ENCODE data around the gene ZNF653. TPM values are rescaled to one million over a fixed set of nuclear protein-coding genes. Genes with fewer than 3 reads are reported as not detected.

ZNF653 gene
- polyA plus RNA-seq, 3 donors = 9.0 to 9.9 (median 9.4) TPM

DNA sequence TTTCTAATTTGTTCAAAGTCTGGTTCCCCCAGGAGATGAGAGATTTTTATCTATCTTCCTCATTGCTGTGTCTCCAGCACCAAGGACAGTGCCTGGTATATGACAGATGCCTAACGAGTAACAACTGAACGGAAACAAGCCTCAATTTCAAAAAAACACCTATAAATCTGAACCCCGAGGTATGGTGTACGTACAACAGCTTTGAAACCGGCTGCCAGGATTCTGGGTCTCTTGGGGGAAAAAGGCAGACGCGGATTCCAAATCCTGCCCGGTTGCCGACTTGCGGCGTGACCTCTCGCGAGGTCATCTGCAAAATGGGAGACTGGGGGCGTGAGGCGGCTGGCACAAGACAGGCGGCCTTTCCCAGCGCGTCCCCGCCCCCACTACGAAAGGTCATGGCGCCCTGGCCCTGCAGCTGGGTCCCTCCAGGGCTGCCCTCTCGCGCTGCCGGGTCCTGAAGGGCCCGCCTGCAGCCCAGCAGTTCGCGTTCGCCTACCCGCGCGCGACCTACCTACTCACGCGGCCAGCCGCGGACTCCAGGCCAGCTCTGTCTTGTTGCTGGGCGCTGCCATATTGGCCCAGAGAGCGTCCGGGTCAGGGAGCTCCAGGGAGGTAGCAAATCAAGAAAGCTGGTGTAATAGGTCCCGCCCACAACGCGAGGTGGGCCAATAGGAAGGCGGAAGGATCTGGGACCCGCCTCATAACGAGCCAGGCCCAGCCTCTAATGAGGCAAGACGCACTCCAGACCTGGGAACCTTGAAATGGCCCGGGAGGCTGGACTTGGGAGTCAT lies 23.1 kb upstream of the ZNF653 start, which contains the start of gene ECSIT:
TSS of gene ECSIT (minus strand) at position 584 of the 791 bp plus-strand sequence. CDS start 9,964 bp downstream, outside the sequence.
- peak; percentile 92 to 93 (median 92) for DNase-seq (ENCODE audit: low read depth in 3 of 3, low spot score in 2 of 3)

DNA sequence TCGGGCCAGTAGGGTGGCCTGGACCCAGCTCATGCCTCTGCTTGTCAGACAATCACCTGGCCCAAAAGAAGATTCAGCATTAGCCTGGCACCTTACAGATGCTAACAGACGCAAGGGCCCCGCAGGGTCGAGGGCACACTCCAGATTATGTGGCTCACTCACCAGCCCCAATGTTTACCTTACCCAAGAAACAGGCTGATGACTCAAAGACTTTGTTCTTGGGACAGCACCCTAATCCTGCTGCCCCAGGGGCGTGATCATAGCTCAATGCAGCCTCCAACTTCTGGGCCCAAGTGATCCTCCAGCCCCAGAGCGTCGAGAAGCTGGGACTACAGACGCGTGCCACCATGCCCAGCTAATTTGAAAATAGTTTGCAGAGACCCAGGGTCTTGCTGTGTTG lies 13.5 kb upstream of the ZNF653 start:
- DNase-seq (ENCODE audit: low read depth in 3 of 3, low spot score in 2 of 3) = no peak

DNA sequence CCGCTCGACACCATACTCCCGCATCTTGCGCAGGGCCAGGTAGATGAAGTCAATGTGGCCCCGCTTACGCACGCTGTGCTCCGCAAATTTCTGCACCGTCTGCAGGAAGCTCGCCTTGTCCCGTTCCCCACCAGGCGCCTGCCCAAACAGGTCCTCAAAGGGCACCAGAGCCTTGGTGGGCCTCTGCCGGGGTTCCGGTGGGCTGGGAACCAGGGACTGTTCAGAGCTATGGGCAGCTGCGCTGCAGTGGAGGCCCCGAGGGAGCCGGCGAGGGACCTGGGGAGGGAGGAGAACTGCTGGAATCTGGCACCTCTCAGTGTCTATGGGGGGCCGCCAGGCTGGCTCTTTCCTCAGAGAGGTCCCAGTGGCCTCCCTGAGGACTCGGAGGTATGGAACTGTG lies 8.3 kb upstream of the ZNF653 start:
- no peak for DNase-seq (ENCODE audit: low read depth in 3 of 3, low spot score in 2 of 3)

DNA sequence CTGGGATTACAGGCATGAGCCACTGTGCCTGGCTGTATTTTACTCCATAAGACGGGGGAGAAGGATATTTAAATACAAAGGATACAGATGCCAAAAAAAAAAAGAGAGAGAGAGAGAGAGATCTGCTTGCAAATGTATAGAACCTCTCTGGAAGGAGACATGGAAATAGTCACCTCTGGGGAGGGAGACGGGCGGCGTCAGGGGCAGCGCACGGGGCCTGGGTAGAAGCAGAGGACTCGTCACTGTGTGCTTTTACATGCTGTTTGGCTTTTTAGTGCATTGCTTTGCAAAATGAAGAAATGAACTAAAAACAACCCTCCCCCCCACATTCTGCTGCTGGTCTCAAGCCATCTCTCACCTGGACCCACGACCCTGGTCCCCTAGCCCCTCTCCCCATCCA lies 4.8 kb upstream of the ZNF653 start:
- DNase-seq (ENCODE audit: low read depth in 3 of 3, low spot score in 2 of 3) = no peak

DNA sequence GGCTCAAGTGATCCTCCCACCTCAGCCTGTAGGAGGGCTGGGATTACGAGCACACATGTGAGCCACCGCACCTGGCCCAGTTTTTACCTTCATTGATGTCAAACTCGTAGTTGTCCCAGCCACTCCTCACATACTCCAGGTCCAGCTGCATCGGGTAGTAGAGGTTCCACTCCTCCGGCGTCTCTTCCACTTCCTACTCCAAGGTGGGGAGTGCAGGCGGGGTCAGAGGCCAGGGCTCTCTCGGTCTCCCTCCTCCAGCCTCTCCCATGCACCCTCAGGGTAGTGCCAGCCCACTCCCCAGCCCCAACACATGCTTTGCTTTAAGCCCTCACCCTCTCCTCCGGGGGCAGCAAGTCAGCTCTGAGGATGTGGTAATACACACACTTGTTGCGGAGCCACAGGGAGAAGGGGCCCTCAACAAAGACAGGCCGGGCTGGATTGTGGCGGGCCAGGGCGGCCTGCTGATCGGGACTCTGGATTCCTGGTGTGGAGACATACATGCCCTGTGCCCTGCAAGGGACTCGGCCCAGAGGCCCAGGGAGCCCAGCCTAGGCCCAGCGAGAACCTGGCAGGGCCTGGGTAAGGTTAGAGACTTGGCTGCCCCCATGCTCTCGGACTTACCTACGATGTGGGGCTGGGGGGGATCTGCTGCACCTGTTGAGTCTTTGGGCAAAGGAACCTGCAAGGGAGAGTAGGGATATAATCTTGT lies 1.9 kb upstream of the ZNF653 start:
- DNase-seq (ENCODE audit: low read depth in 3 of 3, low spot score in 2 of 3) = no peak

DNA sequence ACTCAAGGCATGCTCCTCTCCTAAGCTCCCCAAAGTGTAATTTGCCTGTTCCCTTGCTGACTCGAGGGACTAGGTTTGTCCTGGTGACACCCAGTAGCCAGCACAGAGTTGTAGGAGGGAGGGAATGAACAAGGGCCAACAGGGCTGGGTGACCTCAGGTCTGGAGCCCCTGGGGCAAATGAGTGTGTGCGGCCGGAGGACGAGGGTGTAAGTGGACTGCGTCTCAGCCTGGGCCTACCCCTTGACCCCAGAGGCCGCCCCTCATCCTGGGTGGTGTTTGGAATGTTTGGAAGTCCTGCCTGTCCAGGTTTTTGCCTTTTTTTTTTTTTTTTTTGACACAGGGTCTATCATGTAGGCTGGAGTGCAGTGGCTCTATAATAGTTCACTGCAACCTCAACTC lies 1.3 kb upstream of the ZNF653 start:
- DNase-seq (ENCODE audit: low read depth in 3 of 3, low spot score in 2 of 3) = no peak

DNA sequence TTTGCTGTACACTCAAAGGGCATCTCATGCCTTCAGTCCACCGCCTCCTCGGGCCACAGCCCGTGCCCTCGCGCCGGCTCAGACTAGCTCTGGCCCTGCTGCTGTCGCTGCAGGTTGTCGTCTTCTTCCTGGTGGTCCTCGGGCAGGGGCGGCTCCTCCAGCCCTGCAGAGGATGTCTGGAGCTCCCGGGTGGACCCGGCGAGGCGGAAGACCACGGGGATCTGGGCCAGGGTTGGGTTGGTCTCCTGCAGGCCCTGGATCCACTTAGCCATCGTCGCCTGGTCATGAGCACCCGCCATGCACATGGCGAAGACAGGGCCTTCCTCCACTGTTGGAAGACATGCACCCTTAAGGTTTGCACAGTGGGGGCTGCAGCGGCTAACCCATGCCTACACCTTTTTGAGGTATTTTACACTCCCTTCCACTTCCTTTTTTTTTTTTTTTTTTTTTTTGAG lies 489 bp upstream of the ZNF653 start:
- DNase-seq (ENCODE audit: low read depth in 3 of 3, low spot score in 2 of 3) = no peak

DNA sequence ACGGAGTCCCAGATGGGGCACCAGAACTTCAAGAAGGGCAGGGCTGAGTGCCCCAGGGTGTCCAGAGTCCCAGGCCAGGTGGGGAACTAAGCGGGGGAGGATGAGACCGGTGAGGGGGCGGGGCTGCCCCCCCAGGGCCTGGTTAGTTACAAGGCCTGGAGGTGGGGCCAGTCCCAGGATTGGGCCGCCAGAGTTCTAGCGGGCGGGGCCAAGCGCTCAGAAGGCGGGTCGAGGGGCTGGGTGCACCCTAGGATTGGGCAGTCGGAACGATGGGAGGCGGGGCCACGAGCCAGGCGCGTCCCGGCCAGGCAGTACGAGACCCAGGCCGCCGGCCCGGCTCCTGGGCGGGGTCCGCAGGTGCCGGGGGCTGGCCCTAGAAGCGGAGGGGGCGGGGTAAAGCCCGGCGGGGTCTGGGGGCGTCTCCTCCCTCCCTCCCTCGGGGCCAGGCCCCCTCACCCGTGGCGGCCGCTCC lies 571 bp downstream of the ZNF653 start:
- DNase-seq (ENCODE audit: low read depth in 3 of 3, low spot score in 2 of 3) = peak; percentile 73 to 88 (median 85)

DNA sequence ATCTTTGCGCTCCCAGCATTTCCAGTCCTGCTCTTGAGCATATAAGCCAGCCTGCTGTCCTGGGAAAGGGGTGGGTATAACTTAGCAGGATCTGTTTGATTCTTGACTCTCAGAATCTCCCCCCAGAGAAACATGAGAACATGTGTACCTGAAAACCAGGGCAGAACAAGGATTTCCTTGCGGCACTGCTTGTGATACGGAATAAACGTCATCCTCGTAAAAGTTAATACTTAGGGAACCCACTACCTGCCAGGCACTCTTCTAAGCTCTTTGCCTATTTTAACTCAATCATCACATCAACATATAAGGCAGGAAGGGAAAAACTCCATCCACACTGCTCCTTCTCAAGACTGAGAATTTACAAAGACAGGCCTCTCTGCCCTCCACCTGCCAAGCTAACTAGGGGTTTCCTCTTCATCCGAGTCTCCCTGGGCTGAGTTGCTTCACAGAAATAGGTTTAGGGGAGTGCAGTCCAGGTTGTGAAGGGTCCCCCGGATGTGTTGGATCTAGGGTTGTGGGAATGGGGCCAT lies 1.1 kb downstream of the ZNF653 start:
- DNase-seq (ENCODE audit: low read depth in 3 of 3, low spot score in 2 of 3) = no peak

DNA sequence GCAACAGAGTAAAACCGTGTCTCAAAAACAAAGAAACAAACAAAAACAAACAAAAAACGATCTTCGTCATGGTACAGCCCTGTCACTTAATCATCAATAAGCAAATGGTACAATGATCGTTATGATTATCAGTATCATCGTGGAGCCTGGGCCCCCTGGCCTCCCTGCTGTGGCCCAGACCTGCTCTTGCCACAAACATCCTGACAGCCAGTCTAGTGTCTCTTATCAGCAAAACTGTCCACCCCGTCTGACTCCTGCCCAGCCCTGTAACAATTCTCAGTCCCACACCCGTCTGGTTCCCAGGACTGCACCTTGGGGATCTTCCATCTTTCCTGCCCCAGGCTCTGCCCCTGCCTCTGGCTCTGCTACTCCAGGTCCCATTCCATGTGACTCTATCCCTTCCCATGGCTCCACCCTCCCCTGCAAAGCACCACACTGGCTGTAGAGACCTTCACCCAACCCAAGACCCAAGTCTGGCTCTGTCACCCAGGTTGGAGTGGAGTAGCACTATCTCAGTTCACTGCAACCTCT lies 5.7 kb downstream of the ZNF653 start:
- DNase-seq (ENCODE audit: low read depth in 3 of 3, low spot score in 2 of 3) = no peak

DNA sequence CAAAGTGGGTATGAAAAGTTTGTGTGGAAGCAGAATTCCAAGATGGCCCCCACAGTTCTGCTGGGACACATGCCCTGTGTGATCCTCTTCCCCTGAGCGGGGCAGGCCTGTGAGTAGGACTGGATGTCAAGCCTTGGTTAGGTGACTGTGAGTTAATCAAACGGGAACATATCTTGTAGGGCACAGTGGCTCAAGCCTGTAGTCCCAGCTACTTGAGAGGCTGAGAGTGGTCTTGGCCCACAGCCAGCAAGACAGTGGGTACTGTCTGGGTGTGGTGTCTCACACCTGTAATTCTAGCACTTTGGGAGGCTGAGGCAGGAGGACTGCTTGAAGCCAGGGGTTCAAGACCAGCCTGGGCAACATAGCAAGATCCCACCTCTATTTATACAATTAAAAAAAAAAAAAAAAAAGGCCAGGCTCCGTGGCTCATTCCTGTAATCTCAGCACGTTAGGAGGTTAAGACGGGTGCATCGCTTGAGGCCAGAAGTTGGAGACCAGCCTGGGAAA lies 6.4 kb downstream of the ZNF653 start:
- DNase-seq (ENCODE audit: low read depth in 3 of 3, low spot score in 2 of 3) = no peak

DNA sequence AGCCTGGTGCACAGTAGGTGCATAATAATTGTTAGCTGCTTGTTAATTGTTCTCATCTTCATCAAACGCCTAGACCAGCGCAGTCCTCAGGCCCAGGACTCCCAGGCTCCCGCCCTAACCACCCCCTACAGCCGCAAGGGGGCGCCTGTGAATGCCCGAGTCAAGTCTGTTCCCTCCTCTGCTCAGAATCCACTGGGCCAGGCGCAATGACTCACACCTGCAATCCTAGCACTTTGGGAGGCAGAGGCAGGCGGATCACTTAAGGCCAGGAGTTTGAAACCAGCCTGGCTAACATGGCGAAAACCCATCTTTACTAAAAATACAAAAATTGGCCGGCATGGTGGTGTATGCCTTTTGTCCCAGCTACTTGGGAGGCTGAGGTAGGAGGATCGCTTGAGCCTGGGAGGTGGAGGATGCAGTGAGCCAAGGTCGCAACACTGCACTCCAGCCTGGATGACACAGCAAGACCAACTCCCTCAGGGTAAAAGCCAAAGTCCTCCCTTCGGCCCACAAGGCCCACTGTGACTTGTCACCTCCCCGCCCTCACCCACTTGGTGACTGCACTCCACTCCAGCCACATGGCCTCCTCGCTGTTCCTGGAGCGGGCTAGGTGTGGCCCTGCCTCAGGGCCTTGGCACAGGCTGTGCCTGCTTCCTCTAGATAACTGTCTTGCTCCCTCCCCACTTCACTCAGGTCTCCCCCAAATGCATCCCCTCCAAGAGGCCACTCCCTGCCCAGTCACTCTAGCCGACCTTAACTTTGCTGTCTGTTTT lies 9.1 kb downstream of the ZNF653 start:
- DNase-seq (ENCODE audit: low read depth in 3 of 3, low spot score in 2 of 3) = no peak

DNA sequence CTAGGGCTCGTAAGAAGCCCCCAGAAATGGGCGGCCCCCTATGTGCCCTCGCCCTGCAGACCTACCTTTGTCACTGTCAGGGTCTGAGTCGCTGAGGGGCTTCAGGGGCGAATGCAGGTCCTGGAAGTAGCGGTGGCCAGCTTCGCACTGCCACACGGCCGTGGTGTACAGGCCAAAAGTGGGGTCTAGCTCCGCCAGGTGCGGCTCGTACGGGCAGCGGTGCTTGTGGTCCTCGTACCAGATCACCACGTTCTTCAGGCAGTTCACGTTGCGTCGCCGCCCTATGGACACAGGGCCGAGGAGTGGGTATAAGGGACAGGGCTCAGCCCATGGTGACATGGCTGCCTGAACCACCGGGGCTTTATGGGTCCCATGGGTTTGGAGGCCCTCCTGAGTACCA lies 9.8 kb downstream of the ZNF653 start:
- no peak for DNase-seq (ENCODE audit: low read depth in 3 of 3, low spot score in 2 of 3)

DNA sequence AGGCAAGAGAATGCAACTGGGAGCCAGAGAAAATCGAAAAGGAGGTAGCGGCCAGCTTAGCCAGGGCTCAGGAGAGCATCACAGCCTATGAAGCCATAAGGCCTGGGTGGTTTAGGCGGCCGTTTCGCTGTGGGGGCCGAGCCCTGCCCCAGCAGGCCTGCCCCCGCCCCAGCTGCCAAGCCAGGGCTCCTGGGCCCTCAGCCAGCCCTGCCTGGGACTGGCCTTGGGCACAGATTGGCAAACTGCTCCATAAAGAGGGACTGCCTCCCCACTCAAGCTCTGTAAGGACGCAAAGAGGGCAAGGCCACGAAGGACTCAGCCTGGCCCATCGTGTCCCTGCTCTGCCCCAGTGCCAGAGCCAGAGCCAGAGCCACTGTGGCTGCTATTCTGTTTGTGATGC lies 10.2 kb downstream of the ZNF653 start:
- no peak for DNase-seq (ENCODE audit: low read depth in 3 of 3, low spot score in 2 of 3)

DNA sequence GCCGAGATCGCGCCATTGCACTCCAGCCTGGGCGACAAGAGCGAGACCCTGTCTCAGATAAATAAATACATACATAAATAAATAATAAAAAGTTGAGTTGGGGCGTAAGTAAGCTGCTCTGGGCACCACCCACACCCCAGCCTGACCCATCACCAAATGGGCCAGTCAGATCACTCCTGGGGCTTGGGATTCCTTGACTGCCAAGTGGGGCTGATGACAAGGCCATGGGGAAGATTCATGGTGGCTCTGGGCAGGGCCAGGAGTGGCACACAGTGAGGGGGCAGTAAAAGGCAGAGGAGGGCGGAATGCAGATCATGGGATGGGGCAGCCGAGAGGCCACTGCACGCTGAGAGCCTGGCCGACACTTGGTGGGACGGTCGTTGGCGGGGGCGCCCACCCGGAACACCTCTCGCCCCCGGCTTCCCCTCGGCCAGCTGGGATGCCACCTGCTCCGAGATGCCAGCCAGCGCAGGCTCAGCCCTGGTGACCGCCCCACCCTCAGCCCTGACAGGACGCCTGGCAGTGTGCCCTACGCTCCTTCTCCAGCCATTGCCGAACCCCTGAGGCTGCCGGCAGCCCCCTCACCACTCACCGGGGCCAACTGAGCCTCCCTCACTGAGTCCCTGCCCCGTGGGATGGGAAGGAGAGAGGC lies 10.9 kb downstream of the ZNF653 start:
- DNase-seq (ENCODE audit: low read depth in 3 of 3, low spot score in 2 of 3) = no peak

DNA sequence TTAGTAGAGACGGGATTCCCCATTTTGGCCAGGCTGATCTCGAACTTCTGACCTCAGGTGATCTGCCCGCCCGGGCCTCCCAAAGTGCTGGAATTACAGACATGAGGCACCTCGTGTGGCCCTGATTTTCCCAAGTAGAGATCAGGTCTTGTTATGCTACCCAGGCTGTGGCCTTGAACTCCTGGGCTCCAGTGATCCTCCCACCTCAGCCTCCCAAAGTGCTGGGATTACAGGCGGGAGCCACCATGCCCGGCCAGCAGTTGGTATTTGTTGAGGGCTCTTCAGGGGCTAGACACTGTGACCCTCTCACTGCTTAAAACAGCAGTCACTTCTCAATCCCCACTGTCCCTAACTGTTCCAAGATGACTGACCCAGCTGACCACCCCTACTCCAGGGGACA lies 16.3 kb downstream of the ZNF653 start:
- DNase-seq (ENCODE audit: low read depth in 3 of 3, low spot score in 2 of 3) = no peak

DNA sequence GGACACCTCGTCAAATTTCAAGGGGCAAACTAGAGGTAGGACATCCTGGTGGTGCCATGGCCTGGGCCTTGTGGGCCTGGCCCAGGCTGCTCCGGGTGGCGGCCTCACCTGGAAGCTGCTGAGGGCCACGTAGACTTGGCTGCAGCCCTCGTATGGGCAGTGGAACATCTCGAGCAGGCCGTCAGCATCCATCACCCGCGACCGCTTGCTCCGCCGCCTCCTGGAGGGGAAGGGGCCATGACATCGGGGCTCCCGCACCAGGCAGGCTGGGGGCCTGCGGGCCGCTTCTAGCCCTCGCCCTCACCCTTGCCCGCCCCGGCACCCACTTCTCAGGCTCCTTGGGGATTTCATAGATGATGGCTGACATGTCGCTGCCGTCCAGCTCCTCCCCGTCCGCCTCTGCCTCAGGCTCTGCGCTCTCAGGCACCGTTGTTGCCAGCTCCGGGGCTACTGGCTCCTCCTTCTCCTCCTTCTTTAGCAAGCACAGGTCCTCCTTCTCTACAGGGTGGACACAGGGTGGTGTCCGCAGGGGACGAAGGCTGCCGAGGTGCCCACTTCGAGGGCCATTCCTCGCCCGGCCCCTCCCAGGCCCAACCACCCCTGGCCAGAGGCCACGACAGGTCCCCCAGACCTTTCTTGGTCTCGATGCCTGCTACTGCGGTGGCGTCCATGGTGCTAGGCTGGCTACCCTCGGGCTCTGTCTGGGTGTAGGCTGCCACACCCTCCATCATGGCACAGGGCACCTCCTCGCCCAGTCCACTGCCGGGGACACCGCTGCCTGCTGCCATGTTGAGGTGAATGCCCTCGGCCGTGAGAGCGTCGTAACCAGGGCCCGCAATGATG lies 18.8 kb downstream of the ZNF653 start:
- DNase-seq (ENCODE audit: low read depth in 3 of 3, low spot score in 2 of 3) = no peak

DNA sequence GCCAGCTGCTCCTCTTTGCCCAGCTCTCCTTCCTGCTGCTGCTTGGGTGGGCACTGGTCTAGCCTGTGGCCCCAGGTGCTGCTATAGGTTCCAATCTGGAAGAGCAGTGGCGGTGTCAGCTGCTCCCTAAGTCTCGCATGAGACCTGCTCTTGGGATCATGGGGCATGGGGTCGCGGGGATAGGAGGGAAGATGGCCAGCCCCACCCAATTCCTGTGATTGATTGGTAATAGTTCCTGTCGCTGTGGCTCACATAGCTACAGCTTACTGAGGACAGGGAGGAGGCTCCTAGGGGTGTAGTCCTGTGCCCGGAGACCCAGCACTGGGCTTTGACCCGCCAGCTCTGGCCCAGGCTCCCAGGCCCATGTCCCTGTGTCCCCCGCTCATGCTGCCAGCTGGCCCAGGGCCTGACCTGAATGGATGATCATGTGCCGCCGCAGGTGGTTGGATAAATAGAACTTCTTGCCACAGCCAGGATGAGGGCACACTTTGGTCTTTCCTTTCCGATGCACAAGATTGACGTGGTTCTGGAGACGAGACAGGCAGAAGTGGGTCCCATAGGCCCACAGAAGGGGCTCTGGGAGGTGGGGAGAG lies 20.3 kb downstream of the ZNF653 start:
- DNase-seq (ENCODE audit: low read depth in 3 of 3, low spot score in 2 of 3) = no peak

Measured in right renal cortex interstitium (tissue), 3 donors.